Bronchial epithelial cell (primary cell): Measurements from ENCODE around the gene ALDH16A1. TPM values are rescaled to one million over a fixed set of nuclear protein-coding genes. Genes with fewer than 3 reads are reported as not detected.

Source experiments
- DNase-seq: peaks from one replicate; pipeline ENCODE4 v3.0.0-alpha.2; 2010; ENCODE audit warnings: low read depth
- FAIRE-seq: peaks from 2 replicates; lab custom pipeline; 2011; peaks lifted over from hg19 to GRCh38; lab: Jason Lieb, UNC
- H3K27me3 ChIP-seq: 2 replicates; pipeline ENCODE4 v1.5.1; 2011; ENCODE audit warnings: low read length; ENCODE audit not compliant: control insufficient read depth, insufficient read depth
- H3K36me3 ChIP-seq: 2 replicates; pipeline ENCODE4 v1.5.1; 2011; ENCODE audit warnings: low read length; ENCODE audit not compliant: control insufficient read depth, insufficient read depth
- H3K4me3 ChIP-seq: 2 replicates; pipeline ENCODE4 v1.5.1; 2011; ENCODE audit warnings: mild to moderate bottlenecking, low read depth, low read length, control low read depth
- total RNA-seq: library from RNA; depleted of rRNA; stranded (reverse); fragments of >200 nt; gene quantifications from 2 replicates; pipeline ENCODE4 v1.2.1, GENCODE V29; 2014
- TF ChIP-seq, protein P1 (sequence below): IDR thresholded peaks from 2 replicates; pipeline ENCODE4 v1.5.1; 2011; ENCODE audit warnings: mild to moderate bottlenecking, moderate library complexity, low read length, control low read depth, inconsistent platforms; ENCODE audit not compliant: insufficient read depth, severe bottlenecking

ALDH16A1 gene
- total RNA-seq, 1 donor from 2014 or later, result 29.2 TPM

GRCh38 chr19:49425178-49425577 is 27.8 kb upstream of the ALDH16A1 start, which contains the start of gene GFY:
GFY (plus strand) TSS chr19:49425388; CDS start chr19:49426431, 1,043 bp downstream.
- TF ChIP-seq, protein P1, sequence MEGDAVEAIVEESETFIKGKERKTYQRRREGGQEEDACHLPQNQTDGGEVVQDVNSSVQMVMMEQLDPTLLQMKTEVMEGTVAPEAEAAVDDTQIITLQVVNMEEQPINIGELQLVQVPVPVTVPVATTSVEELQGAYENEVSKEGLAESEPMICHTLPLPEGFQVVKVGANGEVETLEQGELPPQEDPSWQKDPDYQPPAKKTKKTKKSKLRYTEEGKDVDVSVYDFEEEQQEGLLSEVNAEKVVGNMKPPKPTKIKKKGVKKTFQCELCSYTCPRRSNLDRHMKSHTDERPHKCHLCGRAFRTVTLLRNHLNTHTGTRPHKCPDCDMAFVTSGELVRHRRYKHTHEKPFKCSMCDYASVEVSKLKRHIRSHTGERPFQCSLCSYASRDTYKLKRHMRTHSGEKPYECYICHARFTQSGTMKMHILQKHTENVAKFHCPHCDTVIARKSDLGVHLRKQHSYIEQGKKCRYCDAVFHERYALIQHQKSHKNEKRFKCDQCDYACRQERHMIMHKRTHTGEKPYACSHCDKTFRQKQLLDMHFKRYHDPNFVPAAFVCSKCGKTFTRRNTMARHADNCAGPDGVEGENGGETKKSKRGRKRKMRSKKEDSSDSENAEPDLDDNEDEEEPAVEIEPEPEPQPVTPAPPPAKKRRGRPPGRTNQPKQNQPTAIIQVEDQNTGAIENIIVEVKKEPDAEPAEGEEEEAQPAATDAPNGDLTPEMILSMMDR, result no peak
- Histone ChIP-seq H3K4me3 (no peak within 1 kb of the TSS), H3K36me3 (no peaks in the 10 kb centered on the region), H3K27me3 (peaks cover 43% of the 10 kb centered on the region)
- FAIRE-seq (no peak), DNase-seq (no peak)

- TF ChIP-seq, protein P1, result no peak
- H3K27me3 ChIP-seq, result peaks cover 38% of the 10 kb centered on the region
Measured at GRCh38 chr19:49425922-49426592, 27.0 kb upstream of the ALDH16A1 start.

DNA sequence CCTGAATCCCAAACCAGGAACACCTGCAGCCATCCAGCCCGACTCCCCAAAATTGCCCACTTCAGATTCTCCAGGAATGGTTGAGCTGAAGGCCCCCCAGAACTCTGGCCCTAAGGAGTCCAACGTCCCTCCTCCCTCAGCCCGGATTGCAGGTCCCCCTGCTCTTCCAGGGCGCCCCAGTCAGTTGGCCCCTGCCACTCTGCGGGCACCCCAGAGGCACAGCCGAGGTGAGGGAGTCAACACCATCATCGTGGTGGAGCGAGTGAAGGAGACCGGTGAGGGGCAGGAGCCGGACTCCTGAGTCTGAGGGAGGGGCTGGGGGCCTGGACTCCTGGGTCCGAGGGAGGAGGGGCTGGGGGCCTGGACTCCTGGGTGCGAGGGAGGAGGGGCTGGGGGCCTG is 25.7 kb upstream of the ALDH16A1 start:
- Histone ChIP-seq H3K4me3 (no peak overlapping the region), H3K36me3 (no peaks in the 10 kb centered on the region), H3K27me3 (peaks cover 38% of the 10 kb centered on the region)
- DNase-seq (no peak), FAIRE-seq (no peak)
- TF ChIP-seq, protein P1, result no peak

More at GRCh38 chr19:49425922-49426592, 27.0 kb upstream of the ALDH16A1 start:
- no peak for FAIRE-seq
- no peak for DNase-seq
- H3K4me3 ChIP-seq, result no peak overlapping the region
- no peaks in the 10 kb centered on the region for H3K36me3 ChIP-seq

DNA sequence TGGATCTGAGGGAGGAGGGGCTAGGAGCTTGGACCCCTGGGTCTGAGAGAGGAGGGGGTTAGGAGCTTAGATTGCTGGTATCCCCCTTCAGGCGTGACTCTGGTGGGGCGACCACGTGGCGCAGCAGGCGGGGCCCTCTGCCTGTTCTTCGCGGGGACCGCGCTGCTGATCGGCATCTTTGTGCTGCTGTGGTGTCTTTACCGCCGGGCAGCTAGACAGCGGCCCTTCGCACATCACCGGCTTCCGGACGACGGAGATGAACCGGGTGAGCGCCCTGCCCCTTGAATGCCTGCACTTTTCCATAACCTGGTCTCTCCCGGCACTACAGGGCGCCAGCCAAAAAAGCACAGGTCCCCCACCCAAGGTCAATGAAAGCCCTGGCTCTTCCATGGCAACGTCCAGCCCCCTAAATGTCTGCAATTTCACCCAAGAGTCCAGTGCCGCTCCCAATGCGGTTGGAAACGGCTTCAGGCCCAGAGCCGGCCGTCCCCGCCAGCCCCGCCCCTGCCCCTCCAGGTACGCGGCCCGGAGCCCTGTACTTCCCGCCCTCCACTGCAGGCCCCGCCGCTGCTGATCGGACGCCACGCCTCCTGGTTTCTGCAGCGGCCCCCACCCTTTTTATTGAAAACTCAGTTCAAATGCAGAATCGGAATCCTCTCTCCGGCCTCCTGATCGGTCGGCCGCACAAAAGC is 25.0 kb upstream of the ALDH16A1 start:
- H3K27me3 ChIP-seq, result peaks cover 39% of the 10 kb centered on the region
- no peak for DNase-seq
- no peak for FAIRE-seq
- H3K4me3 ChIP-seq, result peak overlapping the region; percentile 9
- H3K36me3 ChIP-seq, result no peaks in the 10 kb centered on the region
- TF ChIP-seq, protein P1, result no peak

GRCh38 chr19:49428547-49429451 is 24.2 kb upstream of the ALDH16A1 start:
- FAIRE-seq (no peak), DNase-seq (no peak)
- TF ChIP-seq, protein P1, result no peak
- Histone ChIP-seq H3K36me3 (no peaks in the 10 kb centered on the region), H3K4me3 (no peak overlapping the region), H3K27me3 (peaks cover 43% of the 10 kb centered on the region)
